SU-DHL-6 (cell line): Measurements from ENCODE around the gene NOL8.

ENCODE experiments used
- H2AFZ ChIP-seq: fragments of 200-600 bp; sonication (generic); 2 replicates; pipeline ENCODE4 v1.6.1; 2014; ENCODE audit warnings: low read depth, mild to moderate bottlenecking, moderate library complexity, mixed read lengths, antibody characterized with exemption, low read length; ENCODE audit not compliant: severe bottlenecking
- H3F3A ChIP-seq: fragments of 200-600 bp; shearing (Covaris generic); 2 replicates; pipeline ENCODE4 v1.6.0; 2016; ENCODE audit warnings: antibody characterized with exemption, mild to moderate bottlenecking; ENCODE audit not compliant: insufficient read depth
- H3K27ac ChIP-seq: fragments of 200-600 bp; sonication (generic); 2 replicates; pipeline ENCODE4 v1.5.1; 2016; ENCODE audit warnings: low read depth, mild to moderate bottlenecking, low read length, moderate library complexity, mixed read lengths
- H3K27me3 ChIP-seq: fragments of 200-600 bp; sonication (generic), shearing (Covaris generic); 2 replicates; pipeline ENCODE4 v1.6.0; 2014; ENCODE audit warnings: mild to moderate bottlenecking, low read length
- H3K36me3 ChIP-seq: fragments of 200-600 bp; sonication (generic); 2 replicates; pipeline ENCODE4 v1.6.1; 2014; ENCODE audit warnings: mild to moderate bottlenecking, low read length, mixed read lengths
- H3K4me2 ChIP-seq: fragments of 300-600, 200-600 bp; shearing (Covaris generic), sonication (generic); 2 replicates; pipeline ENCODE4 v1.6.0; 2014; ENCODE audit warnings: low read length, low read depth, mild to moderate bottlenecking; ENCODE audit not compliant: poor library complexity, severe bottlenecking
- H3K4me3 ChIP-seq: fragments of 200-600 bp; sonication (generic); 2 replicates; pipeline ENCODE4 v1.5.1; 2014; ENCODE audit warnings: antibody characterized with exemption, low read length, mild to moderate bottlenecking, mixed read lengths; ENCODE audit not compliant: insufficient read depth, poor library complexity, severe bottlenecking
- H3K79me2 ChIP-seq: fragments of 200-600 bp; sonication (generic); 2 replicates; pipeline ENCODE4 v1.6.1; 2014; ENCODE audit warnings: mild to moderate bottlenecking, low read length, moderate library complexity; ENCODE audit not compliant: insufficient read depth
- H3K9ac ChIP-seq: fragments of 200-600 bp; sonication (generic); 2 replicates; pipeline ENCODE4 v1.7.0; 2014; ENCODE audit warnings: mild to moderate bottlenecking, low read length
- H3K9me2 ChIP-seq: fragments of 200-600 bp; sonication (generic); replicated peaks from 2 replicates; pipeline ENCODE4 v1.6.1; 2014; ENCODE audit warnings: low read length; ENCODE audit not compliant: insufficient read depth
- H3K9me3 ChIP-seq: fragments of 200-600 bp; sonication (generic); 2 replicates; pipeline ENCODE4 v1.6.1; 2014; ENCODE audit warnings: low read length, mixed read lengths; ENCODE audit not compliant: insufficient read depth
- H4K20me1 ChIP-seq: fragments of 200-600 bp; sonication (generic); 2 replicates; pipeline ENCODE4 v1.6.1; 2014; ENCODE audit warnings: low read depth, mild to moderate bottlenecking, antibody characterized with exemption, low read length, moderate library complexity, mixed read lengths
- CTCF ChIP-seq: fragments of 200-600 bp; sonication (generic); IDR thresholded peaks from one replicate; pipeline ENCODE4 v1.5.1; 2017; ENCODE audit warnings: antibody characterized with exemption, mild to moderate bottlenecking, low read length, moderate library complexity; ENCODE audit not compliant: insufficient read depth, poor library complexity, severe bottlenecking
- EZH2phosphoT487 ChIP-seq: fragments of 200-600 bp; sonication (generic), shearing (Covaris generic); conservative IDR thresholded peaks from 2 replicates; pipeline ENCODE4 v1.6.1; 2018; ENCODE audit warnings: mild to moderate bottlenecking, antibody characterized with exemption, low read length, moderate library complexity, mixed read lengths

NOL8 gene

GRCh38 chr9:92254381-92255337 is 70.5 kb downstream of the NOL8 start:
- Histone ChIP-seq H4K20me1 (no peaks in the 10 kb centered on the region), H3F3A (no peaks in the 10 kb centered on the region; the same call in 1 of the 2 replicates), H3K4me2 (no peak overlapping the region), H3K9me3 (no peaks in the 10 kb centered on the region), H3K4me3 (no peak overlapping the region), H3K9ac (no peak overlapping the region), H3K27ac (no peak overlapping the region), H3K79me2 (no peaks in the 10 kb centered on the region), H3K27me3 (no peaks in the 10 kb centered on the region), H3K36me3 (peaks cover 58% of the 10 kb centered on the region), H3K9me2 (no peaks in the 10 kb centered on the region), H2AFZ (no peak overlapping the region)
- TF ChIP-seq CTCF = no peak
- no peak for TF ChIP-seq EZH2phosphoT487

GRCh38 chr9:92253656-92254055 is 71.5 kb downstream of the NOL8 start:
- no peaks in the 10 kb centered on the region; the same call in 1 of the 2 replicates for H3F3A ChIP-seq
- H3K79me2 ChIP-seq = no peaks in the 10 kb centered on the region
- TF ChIP-seq CTCF (no peak), EZH2phosphoT487 (no peak)
- no peak overlapping the region for H2AFZ ChIP-seq
- no peaks in the 10 kb centered on the region for H3K9me2 ChIP-seq
- H3K9ac ChIP-seq = no peak overlapping the region
- H3K9me3 ChIP-seq = no peaks in the 10 kb centered on the region
- H3K27me3 ChIP-seq = no peaks in the 10 kb centered on the region
- H3K36me3 ChIP-seq = peaks cover 53% of the 10 kb centered on the region
- no peak overlapping the region for H3K4me3 ChIP-seq
- H4K20me1 ChIP-seq = no peaks in the 10 kb centered on the region
- no peak overlapping the region for H3K4me2 ChIP-seq
- no peak overlapping the region for H3K27ac ChIP-seq

GRCh38 chr9:92247981-92248380 is 77.2 kb downstream of the NOL8 start:
- H3K36me3 ChIP-seq = peaks cover 66% of the 10 kb centered on the region
- H3K4me2 ChIP-seq = no peak overlapping the region
- no peak overlapping the region for H2AFZ ChIP-seq
- no peaks in the 10 kb centered on the region; the same call in 1 of the 2 replicates for H3K79me2 ChIP-seq
- no peaks in the 10 kb centered on the region for H3K9me2 ChIP-seq
- H4K20me1 ChIP-seq = no peaks in the 10 kb centered on the region
- no peak for TF ChIP-seq CTCF
- TF ChIP-seq EZH2phosphoT487 = no peak
- H3K9me3 ChIP-seq = no peaks in the 10 kb centered on the region
- no peaks in the 10 kb centered on the region for H3K27me3 ChIP-seq
- no peaks in the 10 kb centered on the region; the same call in 1 of the 2 replicates for H3F3A ChIP-seq
- no peak overlapping the region for H3K9ac ChIP-seq
- H3K4me3 ChIP-seq = no peak overlapping the region
- no peak overlapping the region for H3K27ac ChIP-seq
